ENCODE measurements around the gene DACT1. TPM values are rescaled to one million over a fixed set of nuclear protein-coding genes. Genes with fewer than 3 reads are reported as not detected.

Gene DACT1
- total RNA-seq, 2 experiments from 2014 or later: 1.3 TPM

GRCh38 chr14:58659061-58659460 lies 21.3 kb downstream of the DACT1 start:
- POLR2A ChIA-PET: no interaction called here
- no peaks in the 10 kb centered on the region for H3K36me3 Mint-ChIP-seq (ENCODE audit: low read depth)
- H3K27me3 ChIP-seq (ENCODE audit: control insufficient read depth in 1 of 2, insufficient read depth in 2 of 2, low read length in 2 of 2): no peaks in the 10 kb centered on the region
- no peak overlapping the region for H3K4me3 ChIP-seq (ENCODE audit: low read length)
- H3K27ac ChIP-seq (ENCODE audit: low read depth in 1 of 2, low read length in 2 of 2): no peak overlapping the region
- CTCF ChIA-PET: no interaction called here
- no peaks in the 10 kb centered on the region for H3K36me3 ChIP-seq (ENCODE audit: insufficient read depth, low read length)
- no peak for DNase-seq
- no peaks in the 10 kb centered on the region for H3K27me3 Mint-ChIP-seq
- H3K4me3 Mint-ChIP-seq: no peak overlapping the region
- H3K9me3 Mint-ChIP-seq: no peaks in the 10 kb centered on the region
- H3K9me3 ChIP-seq (ENCODE audit: control insufficient read depth in 1 of 2, insufficient read depth in 1 of 2, low read length in 2 of 2): no peaks in the 10 kb centered on the region
- intact Hi-C loops (cut with DNase I, micrococcal nuclease): no loop called here
- H3K4me1 ChIP-seq (ENCODE audit: insufficient read depth, low read length): peaks cover 4% of the 10 kb centered on the region
- H3K4me1 Mint-ChIP-seq (ENCODE audit: low read depth): peaks cover 26% of the 10 kb centered on the region
- ATAC-seq (ENCODE audit: poor library complexity): no peak
- H3K27ac Mint-ChIP-seq: no peak overlapping the region
- TF ChIP-seq CTCF (IDR thresholded peaks at IDR 0.05): no peak

- Mint-ChIP-seq H3K27ac (no peak overlapping the region), H3K9me3 (no peaks in the 10 kb centered on the region), H3K4me1 (ENCODE audit: low read depth) (peaks cover 26% of the 10 kb centered on the region), H3K4me3 (no peak overlapping the region), H3K27me3 (no peaks in the 10 kb centered on the region), H3K36me3 (ENCODE audit: low read depth) (no peaks in the 10 kb centered on the region)
- CTCF ChIA-PET: interaction anchor here (0.8 kb wide), 1 partner anchor 43 kb away, joined by 6 read pairs; no protein-coding TSS in a partner anchor
- ATAC-seq (ENCODE audit: poor library complexity) (no peak), DNase-seq (no peak)
- Histone ChIP-seq H3K4me1 (ENCODE audit: insufficient read depth, low read length) (peaks cover 4% of the 10 kb centered on the region), H3K27ac (ENCODE audit: low read depth in 1 of 2, low read length in 2 of 2) (no peak overlapping the region), H3K27me3 (ENCODE audit: control insufficient read depth in 1 of 2, insufficient read depth in 2 of 2, low read length in 2 of 2) (no peaks in the 10 kb centered on the region), H3K4me3 (ENCODE audit: low read length) (no peak overlapping the region), H3K9me3 (ENCODE audit: control insufficient read depth in 1 of 2, insufficient read depth in 1 of 2, low read length in 2 of 2) (no peaks in the 10 kb centered on the region), H3K36me3 (ENCODE audit: insufficient read depth, low read length) (no peaks in the 10 kb centered on the region)
- POLR2A ChIA-PET: no interaction called here
- TF ChIP-seq CTCF (IDR thresholded peaks at IDR 0.05): no peak
- intact Hi-C loops (cut with DNase I, micrococcal nuclease): no loop called here
These were observed 22.1 kb downstream of the DACT1 start for GRCh38 chr14:58659846-58660245.

GRCh38 chr14:58660407-58660806 lies 22.6 kb downstream of the DACT1 start:
- H3K36me3 Mint-ChIP-seq (ENCODE audit: low read depth): no peaks in the 10 kb centered on the region
- CTCF ChIA-PET: interaction anchor here (0.8 kb wide), 1 partner anchor 44 kb away, joined by 6 read pairs; no protein-coding TSS in a partner anchor
- POLR2A ChIA-PET: no interaction called here

More at GRCh38 chr14:58660407-58660806, 22.6 kb downstream of the DACT1 start:
- no peak overlapping the region for H3K27ac ChIP-seq (ENCODE audit: low read depth in 1 of 2, low read length in 2 of 2)
- Mint-ChIP-seq H3K4me3 (no peak overlapping the region), H3K27ac (no peak overlapping the region), H3K4me1 (ENCODE audit: low read depth) (peaks cover 26% of the 10 kb centered on the region), H3K9me3 (no peaks in the 10 kb centered on the region), H3K27me3 (no peaks in the 10 kb centered on the region)
- H3K4me3 ChIP-seq (ENCODE audit: low read length): no peak overlapping the region
- H3K4me1 ChIP-seq (ENCODE audit: insufficient read depth, low read length): peaks cover 4% of the 10 kb centered on the region
- H3K36me3 ChIP-seq (ENCODE audit: insufficient read depth, low read length): no peaks in the 10 kb centered on the region
- intact Hi-C loops (cut with DNase I, micrococcal nuclease): no loop called here
- no peaks in the 10 kb centered on the region for H3K9me3 ChIP-seq (ENCODE audit: control insufficient read depth in 1 of 2, insufficient read depth in 1 of 2, low read length in 2 of 2)
- DNase-seq: no peak
- no peaks in the 10 kb centered on the region for H3K27me3 ChIP-seq (ENCODE audit: control insufficient read depth in 1 of 2, insufficient read depth in 2 of 2, low read length in 2 of 2)
- no peak for ATAC-seq (ENCODE audit: poor library complexity)
- no peak for TF ChIP-seq CTCF (IDR thresholded peaks at IDR 0.05)

Measured in CD4-positive, alpha-beta T cell (primary cell).